HEK293 (cell line): ENCODE data around the gene SSPN.

Source experiments
- CTCF ChIA-PET: fragments of 350-600 bp; formaldehyde crosslinking; extraction: SDS; loops from one replicate; lab custom pipeline; 2021; ENCODE audit warnings: antibody characterized with exemption; lab: Yijun Ruan, JAX
- POLR2A ChIA-PET: fragments of 300-600 bp; formaldehyde crosslinking; extraction: SDS; loops from one replicate; lab custom pipeline; 2020; ENCODE audit warnings: antibody characterized with exemption, inconsistent platforms; lab: Yijun Ruan, JAX
- H3K27ac ChIP-seq: fragments of 200-500 bp; sonication (Bioruptor generic); 2 replicates; pipeline ENCODE4 v1.5.1; 2014; ENCODE audit warnings: low read depth, low read length, control low read depth, inconsistent platforms; ENCODE audit errors: extremely low read depth
- H3K36me3 ChIP-seq, 2 experiments: fragments of 200-500 bp in 1 of 2; sonication (Bioruptor generic) in 1 of 2; 1 replicate in 1 of 2; 2 replicates in 1 of 2; pipeline ENCODE4 v1.5.1; 2014 to 2017; ENCODE audit warnings: inconsistent platforms in 2 of 2, low read length in 2 of 2; ENCODE audit not compliant: control insufficient read depth in 2 of 2, insufficient read depth in 1 of 2
- H3K4me1 ChIP-seq: fragments of 200-500 bp; sonication (Bioruptor generic); 2 replicates; pipeline ENCODE4 v1.5.1; 2014; ENCODE audit warnings: mild to moderate bottlenecking, low read length, inconsistent platforms; ENCODE audit not compliant: control insufficient read depth, insufficient read depth
- H3K4me3 ChIP-seq: 2 replicates; pipeline ENCODE4 v1.5.1; 2011; ENCODE audit warnings: low read depth, mild to moderate bottlenecking, control low read depth, low read length, moderate library complexity
- H3K9me3 ChIP-seq: fragments of 200-500 bp; sonication (Bioruptor generic); 2 replicates; pipeline ENCODE4 v1.5.1; 2014; ENCODE audit warnings: low read depth, low read length, inconsistent platforms; ENCODE audit not compliant: control insufficient read depth, insufficient read depth
- GFI1B ChIP-seq: fragments of 450-650 bp; formaldehyde crosslinking; IDR thresholded peaks from 2 replicates; pipeline ENCODE4 v1.5.1; 2016; ENCODE audit warnings: missing biosample characterization, missing genetic modification characterization
- GLI2 ChIP-seq: fragments of 450-650 bp; formaldehyde crosslinking; IDR thresholded peaks from 2 replicates; pipeline ENCODE4; 2017; ENCODE audit warnings: missing biosample characterization, missing genetic modification characterization, low read depth, borderline replicate concordance
- OVOL3 ChIP-seq: fragments of 450-650 bp; formaldehyde crosslinking; IDR thresholded peaks from 2 replicates; pipeline ENCODE4 v1.5.1; 2016; ENCODE audit warnings: missing biosample characterization, missing genetic modification characterization
- ZBTB17 ChIP-seq: fragments of 450-650 bp; formaldehyde crosslinking; IDR thresholded peaks from 2 replicates; pipeline ENCODE4 v1.5.1; 2016; ENCODE audit warnings: missing biosample characterization, missing genetic modification characterization
- ZBTB26 ChIP-seq: fragments of 450-650 bp; formaldehyde crosslinking; optimal IDR thresholded peaks from 2 replicates; pipeline ENCODE3; 2016; ENCODE audit warnings: missing biosample characterization, mild to moderate bottlenecking, missing genetic modification characterization
- ZBTB48 ChIP-seq: fragments of 450-650 bp; formaldehyde crosslinking; IDR thresholded peaks from 2 replicates; pipeline ENCODE4 v1.5.1; 2016; ENCODE audit warnings: missing biosample characterization, missing genetic modification characterization
- ZBTB49 ChIP-seq: fragments of 450-650 bp; formaldehyde crosslinking; IDR thresholded peaks from 2 replicates; pipeline ENCODE4 v1.5.1; 2016; ENCODE audit warnings: missing biosample characterization, missing genetic modification characterization, low read depth
- ZBTB6 ChIP-seq: fragments of 450-650 bp; formaldehyde crosslinking; IDR thresholded peaks from 2 replicates; pipeline ENCODE4 v1.5.1; 2017; ENCODE audit warnings: missing biosample characterization, missing genetic modification characterization
- ZBTB8A ChIP-seq: fragments of 450-650 bp; formaldehyde crosslinking; IDR thresholded peaks from 2 replicates; pipeline ENCODE4 v1.5.1; 2016; ENCODE audit warnings: missing biosample characterization, missing genetic modification characterization
- ZFHX2 ChIP-seq: fragments of 450-650 bp; formaldehyde crosslinking; conservative IDR thresholded peaks from 2 replicates; pipeline ENCODE4 v1.5.1; 2016; ENCODE audit warnings: missing biosample characterization, missing genetic modification characterization
- ZIC2 ChIP-seq: fragments of 450-650 bp; formaldehyde crosslinking; IDR thresholded peaks from 2 replicates; pipeline ENCODE4 v1.5.1; 2016; ENCODE audit warnings: missing biosample characterization, missing genetic modification characterization
- ZNF112 ChIP-seq: fragments of 450-650 bp; formaldehyde crosslinking; IDR thresholded peaks from 2 replicates; pipeline ENCODE4 v1.5.0; 2017; ENCODE audit warnings: missing biosample characterization, missing genetic modification characterization
- ZNF2 ChIP-seq: fragments of 450-650 bp; formaldehyde crosslinking; IDR thresholded peaks from 2 replicates; pipeline ENCODE4 v1.5.1; 2016; ENCODE audit warnings: missing biosample characterization, missing genetic modification characterization
- ZNF24 ChIP-seq: fragments of 450-650 bp; formaldehyde crosslinking; IDR thresholded peaks from 2 replicates; pipeline ENCODE4 v1.5.1; 2016; ENCODE audit warnings: missing biosample characterization, missing genetic modification characterization
- ZNF335 ChIP-seq: fragments of 450-650 bp; formaldehyde crosslinking; conservative IDR thresholded peaks from 2 replicates; pipeline ENCODE4 v1.5.1; 2016; ENCODE audit warnings: missing biosample characterization, missing genetic modification characterization
- ZNF391 ChIP-seq: fragments of 450-650 bp; formaldehyde crosslinking; IDR thresholded peaks from 2 replicates; pipeline ENCODE4 v1.5.1; 2016; ENCODE audit warnings: low read depth, missing biosample characterization, missing genetic modification characterization, borderline replicate concordance
- ZNF394 ChIP-seq: fragments of 450-650 bp; formaldehyde crosslinking; IDR thresholded peaks from 2 replicates; pipeline ENCODE4 v1.5.1; 2016; ENCODE audit warnings: missing biosample characterization, missing genetic modification characterization, mild to moderate bottlenecking, moderate library complexity, borderline replicate concordance
- ZNF488 ChIP-seq: fragments of 450-650 bp; formaldehyde crosslinking; IDR thresholded peaks from 2 replicates; pipeline ENCODE4 v1.5.1; 2016; ENCODE audit warnings: missing biosample characterization, missing genetic modification characterization
- ZNF501 ChIP-seq: fragments of 450-650 bp; formaldehyde crosslinking; IDR thresholded peaks from 2 replicates; pipeline ENCODE4 v1.5.1; 2016; ENCODE audit warnings: missing biosample characterization, missing genetic modification characterization
- ZNF548 ChIP-seq: fragments of 450-650 bp; formaldehyde crosslinking; IDR thresholded peaks from 2 replicates; pipeline ENCODE4 v1.5.1; 2016; ENCODE audit warnings: missing biosample characterization, missing genetic modification characterization
- ZNF670 ChIP-seq: fragments of 450-650 bp; formaldehyde crosslinking; IDR thresholded peaks from 2 replicates; pipeline ENCODE4 v1.5.1; 2016; ENCODE audit warnings: missing biosample characterization, missing genetic modification characterization, low read depth
- ZNF707 ChIP-seq: fragments of 450-650 bp; formaldehyde crosslinking; IDR thresholded peaks from 2 replicates; pipeline ENCODE4 v1.5.1; 2016; ENCODE audit warnings: missing biosample characterization, missing genetic modification characterization
- TF ChIP-seq, protein P1 (sequence below): fragments of 450-650 bp; formaldehyde crosslinking; conservative IDR thresholded peaks from 2 replicates; pipeline ENCODE4 v1.5.1; 2016; ENCODE audit warnings: low read depth, missing biosample characterization, missing genetic modification characterization
- TF ChIP-seq, protein P2 (sequence below): fragments of 450-650 bp; formaldehyde crosslinking; IDR thresholded peaks from 2 replicates; pipeline ENCODE4 v1.5.1; 2017; ENCODE audit warnings: missing biosample characterization, missing genetic modification characterization

Gene SSPN

GRCh38 chr12:26275313-26276131, 80.1 kb downstream of the SSPN start:
- CTCF ChIA-PET = interaction anchor here (0.7 to 1.4 kb wide), 4 partner anchors 12 to 550 kb away, joined by 3 to 4 read pairs (median 3); no protein-coding TSS in a partner anchor
- no peak overlapping the region for H3K4me3 ChIP-seq
- TF ChIP-seq, protein P1, sequence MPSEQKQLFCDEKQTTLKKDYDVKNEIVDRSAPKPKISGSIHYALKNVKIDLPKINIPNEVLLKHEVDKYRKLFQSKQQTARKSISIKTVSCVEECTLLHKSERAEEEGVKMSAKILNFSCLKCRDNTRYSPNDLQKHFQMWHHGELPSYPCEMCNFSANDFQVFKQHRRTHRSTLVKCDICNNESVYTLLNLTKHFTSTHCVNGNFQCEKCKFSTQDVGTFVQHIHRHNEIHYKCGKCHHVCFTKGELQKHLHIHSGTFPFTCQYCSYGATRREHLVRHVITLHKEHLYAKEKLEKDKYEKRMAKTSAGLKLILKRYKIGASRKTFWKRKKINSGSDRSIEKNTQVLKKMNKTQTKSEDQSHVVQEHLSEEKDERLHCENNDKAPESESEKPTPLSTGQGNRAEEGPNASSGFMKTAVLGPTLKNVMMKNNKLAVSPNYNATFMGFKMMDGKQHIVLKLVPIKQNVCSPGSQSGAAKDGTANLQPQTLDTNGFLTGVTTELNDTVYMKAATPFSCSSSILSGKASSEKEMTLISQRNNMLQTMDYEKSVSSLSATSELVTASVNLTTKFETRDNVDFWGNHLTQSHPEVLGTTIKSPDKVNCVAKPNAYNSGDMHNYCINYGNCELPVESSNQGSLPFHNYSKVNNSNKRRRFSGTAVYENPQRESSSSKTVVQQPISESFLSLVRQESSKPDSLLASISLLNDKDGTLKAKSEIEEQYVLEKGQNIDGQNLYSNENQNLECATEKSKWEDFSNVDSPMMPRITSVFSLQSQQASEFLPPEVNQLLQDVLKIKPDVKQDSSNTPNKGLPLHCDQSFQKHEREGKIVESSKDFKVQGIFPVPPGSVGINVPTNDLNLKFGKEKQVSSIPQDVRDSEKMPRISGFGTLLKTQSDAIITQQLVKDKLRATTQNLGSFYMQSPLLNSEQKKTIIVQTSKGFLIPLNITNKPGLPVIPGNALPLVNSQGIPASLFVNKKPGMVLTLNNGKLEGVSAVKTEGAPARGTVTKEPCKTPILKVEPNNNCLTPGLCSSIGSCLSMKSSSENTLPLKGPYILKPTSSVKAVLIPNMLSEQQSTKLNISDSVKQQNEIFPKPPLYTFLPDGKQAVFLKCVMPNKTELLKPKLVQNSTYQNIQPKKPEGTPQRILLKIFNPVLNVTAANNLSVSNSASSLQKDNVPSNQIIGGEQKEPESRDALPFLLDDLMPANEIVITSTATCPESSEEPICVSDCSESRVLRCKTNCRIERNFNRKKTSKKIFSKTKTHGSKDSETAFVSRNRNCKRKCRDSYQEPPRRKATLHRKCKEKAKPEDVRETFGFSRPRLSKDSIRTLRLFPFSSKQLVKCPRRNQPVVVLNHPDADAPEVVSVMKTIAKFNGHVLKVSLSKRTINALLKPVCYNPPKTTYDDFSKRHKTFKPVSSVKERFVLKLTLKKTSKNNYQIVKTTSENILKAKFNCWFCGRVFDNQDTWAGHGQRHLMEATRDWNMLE (tag by site-specific recombination) = no peak
- TF ChIP-seq ZIC2 (peak; percentile 74; the same call in 1 of the 2 replicates), GLI2 (tag by site-specific recombination) (peak; percentile 57; the same call in 1 of the 2 replicates), ZNF548 (tag by site-specific recombination) (no peak), ZFHX2 (tag by site-specific recombination) (no peak), ZBTB26 (tag by site-specific recombination) (no peak), ZNF488 (tag by site-specific recombination) (peak; percentile 52; the same call in 1 of the 2 replicates), ZNF2 (no peak), ZBTB48 (tag by site-specific recombination) (no peak), ZBTB6 (tag by site-specific recombination) (no peak), ZNF707 (tag by site-specific recombination) (no peak), ZNF112 (tag by site-specific recombination) (no peak), ZNF394 (no peak; the same call in 1 of the 2 replicates), ZNF501 (tag by site-specific recombination) (no peak), ZBTB17 (tag by site-specific recombination) (no peak; the same call in none of the 2 replicates), ZNF670 (tag by site-specific recombination) (no peak), ZNF24 (no peak), GFI1B (0 out of 2 replicates have a peak, but pooled peaks have one; percentile 10), OVOL3 (no peak), ZBTB49 (tag by site-specific recombination) (no peak), ZBTB8A (tag by site-specific recombination) (no peak), ZNF335 (tag by site-specific recombination) (peak; percentile 62), ZNF391 (tag by site-specific recombination) (no peak)
- TF ChIP-seq, protein P2, sequence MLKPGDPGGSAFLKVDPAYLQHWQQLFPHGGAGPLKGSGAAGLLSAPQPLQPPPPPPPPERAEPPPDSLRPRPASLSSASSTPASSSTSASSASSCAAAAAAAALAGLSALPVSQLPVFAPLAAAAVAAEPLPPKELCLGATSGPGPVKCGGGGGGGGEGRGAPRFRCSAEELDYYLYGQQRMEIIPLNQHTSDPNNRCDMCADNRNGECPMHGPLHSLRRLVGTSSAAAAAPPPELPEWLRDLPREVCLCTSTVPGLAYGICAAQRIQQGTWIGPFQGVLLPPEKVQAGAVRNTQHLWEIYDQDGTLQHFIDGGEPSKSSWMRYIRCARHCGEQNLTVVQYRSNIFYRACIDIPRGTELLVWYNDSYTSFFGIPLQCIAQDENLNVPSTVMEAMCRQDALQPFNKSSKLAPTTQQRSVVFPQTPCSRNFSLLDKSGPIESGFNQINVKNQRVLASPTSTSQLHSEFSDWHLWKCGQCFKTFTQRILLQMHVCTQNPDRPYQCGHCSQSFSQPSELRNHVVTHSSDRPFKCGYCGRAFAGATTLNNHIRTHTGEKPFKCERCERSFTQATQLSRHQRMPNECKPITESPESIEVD (tag by site-specific recombination) = peak; percentile 68

More at GRCh38 chr12:26275313-26276131, 80.1 kb downstream of the SSPN start:
- H3K4me1 ChIP-seq = peaks cover 18% of the 10 kb centered on the region
- POLR2A ChIA-PET = interaction anchor here (0.6 kb wide), 1 partner anchor 331 kb away, joined by 3 read pairs; no protein-coding TSS in a partner anchor
- no peaks in the 10 kb centered on the region for H3K9me3 ChIP-seq
- no peaks in the 10 kb centered on the region for H3K36me3 ChIP-seq
- peak overlapping the region; percentile 95 for H3K27ac ChIP-seq
